Measurements from ENCODE around the gene RETREG2.

Gene RETREG2

GRCh38 chr2:219228041-219228910 lies 50.2 kb downstream of the RETREG2 start:
- H2AK5ac ChIP-seq (ENCODE audit: low read length) = peak overlapping the region; percentile 65
- no peak overlapping the region for H3K9ac ChIP-seq (ENCODE audit: low read length)
- H2BK5ac ChIP-seq (ENCODE audit: low read depth, low read length, poor library complexity) = no peak overlapping the region
- H2BK120ac ChIP-seq (ENCODE audit: insufficient read depth, low read length, poor library complexity) = peak overlapping the region; percentile 79
- H3K9me3 ChIP-seq (ENCODE audit: insufficient read depth, low read depth, low read length) = no peaks in the 10 kb centered on the region
- peak overlapping the region; percentile 90 for H3K18ac ChIP-seq (ENCODE audit: low read length)
- H2AFZ ChIP-seq (ENCODE audit: insufficient read depth, low read length, poor library complexity) = peak overlapping the region; percentile 19
- no peak for DNase-seq
- no CpG with 5 or more reads among the region's 7 CpGs for WGBS (ENCODE audit: extremely low coverage, insufficient coverage, insufficient read length)
- H3K4me3 ChIP-seq (ENCODE audit: low read depth, low read length) = peak overlapping the region; percentile 83
- peak overlapping the region; percentile 95 for H3K4ac ChIP-seq (ENCODE audit: low read depth, low read length)
- H4K12ac ChIP-seq (ENCODE audit: low read depth, low read length) = peak overlapping the region; percentile 90
- H3K27ac ChIP-seq (ENCODE audit: low read depth, low read length) = no peak overlapping the region
- peaks cover 9% of the 10 kb centered on the region for H3K79me1 ChIP-seq (ENCODE audit: low read length)
- H3K36me3 ChIP-seq (ENCODE audit: control insufficient read depth in 1 of 2, insufficient read depth in 2 of 2, low read length in 2 of 2) = peaks cover 38 to 42% of the 10 kb centered on the region in 2 experiments
- no peak overlapping the region for H3K23ac ChIP-seq (ENCODE audit: low read length)
- peaks cover 5 to 12% of the 10 kb centered on the region in 2 experiments for H3K4me1 ChIP-seq (ENCODE audit: control insufficient read depth in 1 of 2, insufficient read depth in 2 of 2, low read length in 2 of 2)
- peak overlapping the region; percentile 94 for H4K8ac ChIP-seq (ENCODE audit: low read depth, low read length)
- peaks cover 11% of the 10 kb centered on the region for H3K79me2 ChIP-seq (ENCODE audit: control insufficient read depth, insufficient read depth, low read length, poor library complexity)
- no peak overlapping the region for H2BK12ac ChIP-seq (ENCODE audit: low read length)
- peak overlapping the region; percentile 88 for H3K14ac ChIP-seq (ENCODE audit: low read length)
- H4K91ac ChIP-seq (ENCODE audit: low read depth, low read length) = peak overlapping the region; percentile 88
- H3K4me2 ChIP-seq (ENCODE audit: low read length) = peak overlapping the region; percentile 82
- H3K27me3 ChIP-seq (ENCODE audit: insufficient read depth, low read length) = no peaks in the 10 kb centered on the region

GRCh38 chr2:219228911-219229304 lies 50.8 kb downstream of the RETREG2 start:
- Histone ChIP-seq H3K36me3 (ENCODE audit: control insufficient read depth in 1 of 2, insufficient read depth in 2 of 2, low read length in 2 of 2) (peaks cover 36 to 42% of the 10 kb centered on the region in 2 experiments), H3K79me2 (ENCODE audit: control insufficient read depth, insufficient read depth, low read length, poor library complexity) (peaks cover 11% of the 10 kb centered on the region), H3K4me1 (ENCODE audit: control insufficient read depth in 1 of 2, insufficient read depth in 2 of 2, low read length in 2 of 2) (peaks cover 5 to 12% of the 10 kb centered on the region in 2 experiments), H3K18ac (ENCODE audit: low read length) (peak overlapping the region; percentile 90), H4K91ac (ENCODE audit: low read depth, low read length) (peak overlapping the region; percentile 88), H2BK120ac (ENCODE audit: insufficient read depth, low read length, poor library complexity) (peak overlapping the region; percentile 79), H4K12ac (ENCODE audit: low read depth, low read length) (peak overlapping the region; percentile 90), H2BK12ac (ENCODE audit: low read length) (peak overlapping the region; percentile 59), H3K4me3 (ENCODE audit: low read depth, low read length) (peak overlapping the region; percentile 83), H3K9ac (ENCODE audit: low read length) (peak overlapping the region; percentile 89), H3K4ac (ENCODE audit: low read depth, low read length) (peak overlapping the region; percentile 95), H2BK5ac (ENCODE audit: low read depth, low read length, poor library complexity) (peak overlapping the region; percentile 79), H3K14ac (ENCODE audit: low read length) (peak overlapping the region; percentile 88), H2AFZ (ENCODE audit: insufficient read depth, low read length, poor library complexity) (peak overlapping the region; percentile 19), H3K79me1 (ENCODE audit: low read length) (peaks cover 9% of the 10 kb centered on the region), H2AK5ac (ENCODE audit: low read length) (peak overlapping the region; percentile 65), H3K27ac (ENCODE audit: low read depth, low read length) (peak overlapping the region; percentile 90), H3K27me3 (ENCODE audit: insufficient read depth, low read length) (no peaks in the 10 kb centered on the region), H3K9me3 (ENCODE audit: insufficient read depth, low read depth, low read length) (peaks cover 2% of the 10 kb centered on the region), H3K23ac (ENCODE audit: low read length) (no peak overlapping the region), H3K4me2 (ENCODE audit: low read length) (peak overlapping the region; percentile 82), H4K8ac (ENCODE audit: low read depth, low read length) (peak overlapping the region; percentile 94)
- WGBS (ENCODE audit: extremely low coverage, insufficient coverage, insufficient read length) = no CpG with 5 or more reads among the region's 19 CpGs
- DNase-seq = no peak

GRCh38 chr2:219229305-219230058 lies 51.4 kb downstream of the RETREG2 start, which contains the start of the genes ANKZF1 and ATG9A:
Gene ANKZF1, plus strand, starts transcription at chr2:219229806. Its CDS starts 452 bp downstream, at chr2:219230258.
Gene ATG9A, minus strand, starts transcription at chr2:219229636. Its CDS starts 1,612 bp downstream, at chr2:219228024.
- H3K4ac ChIP-seq (ENCODE audit: low read depth, low read length) = peak within 1 kb of the TSS; percentile 95
- H3K79me2 ChIP-seq (ENCODE audit: control insufficient read depth, insufficient read depth, low read length, poor library complexity) = peaks cover 11% of the 10 kb centered on the region
- H3K9ac ChIP-seq (ENCODE audit: low read length) = peak within 1 kb of the TSS; percentile 89
- H2BK120ac ChIP-seq (ENCODE audit: insufficient read depth, low read length, poor library complexity) = peak within 1 kb of the TSS; percentile 79
- peak within 1 kb of the TSS; percentile 90 for H4K12ac ChIP-seq (ENCODE audit: low read depth, low read length)
- H3K36me3 ChIP-seq (ENCODE audit: control insufficient read depth in 1 of 2, insufficient read depth in 2 of 2, low read length in 2 of 2) = peaks cover 31 to 42% of the 10 kb centered on the region in 2 experiments
- DNase-seq = peak; percentile 100
- H3K18ac ChIP-seq (ENCODE audit: low read length) = peak within 1 kb of the TSS; percentile 90
- peaks cover 9% of the 10 kb centered on the region for H3K79me1 ChIP-seq (ENCODE audit: low read length)
- H4K91ac ChIP-seq (ENCODE audit: low read depth, low read length) = peak within 1 kb of the TSS; percentile 88
- WGBS (ENCODE audit: extremely low coverage, insufficient coverage, insufficient read length) = no CpG with 5 or more reads among the region's 80 CpGs
- H3K14ac ChIP-seq (ENCODE audit: low read length) = peak within 1 kb of the TSS; percentile 88
- peaks cover 2% of the 10 kb centered on the region for H3K9me3 ChIP-seq (ENCODE audit: insufficient read depth, low read depth, low read length)
- peak within 1 kb of the TSS; percentile 79 for H2BK5ac ChIP-seq (ENCODE audit: low read depth, low read length, poor library complexity)
- H2AFZ ChIP-seq (ENCODE audit: insufficient read depth, low read length, poor library complexity) = peak within 1 kb of the TSS; percentile 19
- peak within 1 kb of the TSS; percentile 94 for H4K8ac ChIP-seq (ENCODE audit: low read depth, low read length)
- H3K27me3 ChIP-seq (ENCODE audit: insufficient read depth, low read length) = no peaks in the 10 kb centered on the region
- peak within 1 kb of the TSS; percentile 65 for H2AK5ac ChIP-seq (ENCODE audit: low read length)
- H3K4me3 ChIP-seq (ENCODE audit: low read depth, low read length) = peak within 1 kb of the TSS; percentile 83
- peaks cover 5 to 12% of the 10 kb centered on the region in 2 experiments for H3K4me1 ChIP-seq (ENCODE audit: control insufficient read depth in 1 of 2, insufficient read depth in 2 of 2, low read length in 2 of 2)
- peak within 1 kb of the TSS; percentile 90 for H3K27ac ChIP-seq (ENCODE audit: low read depth, low read length)
- no peak within 1 kb of the TSS for H3K23ac ChIP-seq (ENCODE audit: low read length)
- H3K4me2 ChIP-seq (ENCODE audit: low read length) = peak within 1 kb of the TSS; percentile 82
- H2BK12ac ChIP-seq (ENCODE audit: low read length) = peak within 1 kb of the TSS; percentile 59

GRCh38 chr2:219230059-219230540 lies 52.0 kb downstream of the RETREG2 start:
- no CpG with 5 or more reads among the region's 24 CpGs for WGBS (ENCODE audit: extremely low coverage, insufficient coverage, insufficient read length)
- peak overlapping the region; percentile 86 for H3K9ac ChIP-seq (ENCODE audit: low read length)
- H3K23ac ChIP-seq (ENCODE audit: low read length) = no peak overlapping the region
- peak overlapping the region; percentile 77 for H3K4me3 ChIP-seq (ENCODE audit: low read depth, low read length)
- H3K27me3 ChIP-seq (ENCODE audit: insufficient read depth, low read length) = no peaks in the 10 kb centered on the region
- peak overlapping the region; percentile 9 for H4K12ac ChIP-seq (ENCODE audit: low read depth, low read length)
- peaks cover 5 to 12% of the 10 kb centered on the region in 2 experiments for H3K4me1 ChIP-seq (ENCODE audit: control insufficient read depth in 1 of 2, insufficient read depth in 2 of 2, low read length in 2 of 2)
- peak; percentile 51 to 73 for DNase-seq
- H3K14ac ChIP-seq (ENCODE audit: low read length) = peak overlapping the region; percentile 77
- peak overlapping the region; percentile 50 for H2AK5ac ChIP-seq (ENCODE audit: low read length)
- H3K27ac ChIP-seq (ENCODE audit: low read depth, low read length) = peak overlapping the region; percentile 77
- peak overlapping the region; percentile 82 for H3K4me2 ChIP-seq (ENCODE audit: low read length)
- peak overlapping the region; percentile 8 for H4K91ac ChIP-seq (ENCODE audit: low read depth, low read length)
- H2BK5ac ChIP-seq (ENCODE audit: low read depth, low read length, poor library complexity) = peak overlapping the region; percentile 41
- peak overlapping the region; percentile 7 for H3K4ac ChIP-seq (ENCODE audit: low read depth, low read length)
- H2BK12ac ChIP-seq (ENCODE audit: low read length) = peak overlapping the region; percentile 14
- peak overlapping the region; percentile 59 for H4K8ac ChIP-seq (ENCODE audit: low read depth, low read length)
- H3K18ac ChIP-seq (ENCODE audit: low read length) = peak overlapping the region; percentile 54
- H3K79me2 ChIP-seq (ENCODE audit: control insufficient read depth, insufficient read depth, low read length, poor library complexity) = peaks cover 11% of the 10 kb centered on the region
- H3K36me3 ChIP-seq (ENCODE audit: control insufficient read depth in 1 of 2, insufficient read depth in 2 of 2, low read length in 2 of 2) = peaks cover 29 to 42% of the 10 kb centered on the region in 2 experiments
- H3K79me1 ChIP-seq (ENCODE audit: low read length) = peaks cover 9% of the 10 kb centered on the region
- H3K9me3 ChIP-seq (ENCODE audit: insufficient read depth, low read depth, low read length) = peaks cover 2% of the 10 kb centered on the region
- H2AFZ ChIP-seq (ENCODE audit: insufficient read depth, low read length, poor library complexity) = peak overlapping the region; percentile 4
- peak overlapping the region; percentile 17 for H2BK120ac ChIP-seq (ENCODE audit: insufficient read depth, low read length, poor library complexity)
